Measurements from ENCODE around the gene CIRBP. TPM values are rescaled to one million over a fixed set of nuclear protein-coding genes. Genes with fewer than 3 reads are reported as not detected.

CIRBP gene
- total RNA-seq, 1 donor, result 245 TPM

- no peak for DNase-seq (ENCODE audit: low read depth)
- no peak for TF ChIP-seq CTCF (IDR thresholded peaks at IDR 0.05; ENCODE audit: insufficient read depth, low read length)
- no peak overlapping the region for H3K4me3 ChIP-seq (ENCODE audit: low read depth, low read length)
These were observed 52.4 kb downstream of the CIRBP start for GRCh38 chr19:1321539-1321938.

- DNase-seq (ENCODE audit: low read depth), result no peak
- H3K4me3 ChIP-seq (ENCODE audit: low read depth, low read length), result no peak overlapping the region
- TF ChIP-seq CTCF (IDR thresholded peaks at IDR 0.05; ENCODE audit: insufficient read depth, low read length), result no peak
These were observed 53.3 kb downstream of the CIRBP start for GRCh38 chr19:1322198-1322981.

GRCh38 chr19:1324249-1324805, 55.2 kb downstream of the CIRBP start:
- TF ChIP-seq CTCF (IDR thresholded peaks at IDR 0.05; ENCODE audit: insufficient read depth, low read length), result no peak
- no peak for DNase-seq (ENCODE audit: low read depth)
- no peak overlapping the region for H3K4me3 ChIP-seq (ENCODE audit: low read depth, low read length)

Other genes with a start within 250 kb of the CIRBP start
- gene TMEM259, start 248.2 kb upstream of the CIRBP start, total RNA-seq (ENCODE audit: low replicate concordance), result 44.7 and 49.9 TPM in 2 replicates
- not detected in 2 replicates for gene RNU6-2, start 247.8 kb upstream of the CIRBP start, total RNA-seq (ENCODE audit: low replicate concordance)
- 96.0 and 101 TPM in 2 replicates for gene CNN2, start 242.7 kb upstream of the CIRBP start, total RNA-seq (ENCODE audit: low replicate concordance)
- gene ABCA7, start 229.2 kb upstream of the CIRBP start, total RNA-seq (ENCODE audit: low replicate concordance), result 3.5 and 21.6 TPM in 2 replicates
- gene ARHGAP45, start 202.2 kb upstream of the CIRBP start, total RNA-seq (ENCODE audit: low replicate concordance), result 0.18 TPM in 1 of 2 replicates, not detected in the other
- 27.7 and 91.2 TPM in 2 replicates for gene POLR2E, start 174.0 kb upstream of the CIRBP start, total RNA-seq (ENCODE audit: low replicate concordance)
- 156 and 288 TPM in 2 replicates for gene GPX4, start 165.3 kb upstream of the CIRBP start, total RNA-seq (ENCODE audit: low replicate concordance)
- gene SBNO2, start 95.1 kb upstream of the CIRBP start, total RNA-seq (ENCODE audit: low replicate concordance), result 18.5 and 41.2 TPM in 2 replicates
- gene STK11, start 63.6 kb upstream of the CIRBP start, total RNA-seq (ENCODE audit: low replicate concordance), result 54.1 and 84.1 TPM in 2 replicates
- gene CBARP, start 31.3 kb upstream of the CIRBP start, total RNA-seq (ENCODE audit: low replicate concordance), result 2.3 and 3.1 TPM in 2 replicates
- gene ATP5F1D, start 27.6 kb upstream of the CIRBP start, total RNA-seq (ENCODE audit: low replicate concordance), result 15.7 and 55.6 TPM in 2 replicates
- 23.2 and 32.5 TPM in 2 replicates for gene MIDN, start 20.7 kb upstream of the CIRBP start, total RNA-seq (ENCODE audit: low replicate concordance)
- gene FAM174C, start 6.2 kb downstream of the CIRBP start, total RNA-seq (ENCODE audit: low replicate concordance), result 25.2 and 123 TPM in 2 replicates
- gene EFNA2, start 16.5 kb downstream of the CIRBP start, total RNA-seq (ENCODE audit: low replicate concordance), result not detected in 2 replicates
- gene NDUFS7, start 114.6 kb downstream of the CIRBP start, total RNA-seq (ENCODE audit: low replicate concordance), result 14.6 and 40.7 TPM in 2 replicates
- 8.8 and 40.6 TPM in 2 replicates for gene GAMT, start 132.2 kb downstream of the CIRBP start, total RNA-seq (ENCODE audit: low replicate concordance)
- gene DAZAP1, start 138.3 kb downstream of the CIRBP start, total RNA-seq (ENCODE audit: low replicate concordance), result 17.3 and 43.8 TPM in 2 replicates
- gene RPS15, start 169.1 kb downstream of the CIRBP start, total RNA-seq (ENCODE audit: low replicate concordance), result 567 and 712 TPM in 2 replicates
- 0.27 and 0.57 TPM in 2 replicates for gene APC2, start 180.8 kb downstream of the CIRBP start, total RNA-seq (ENCODE audit: low replicate concordance)
- gene C19orf25, start 209.9 kb downstream of the CIRBP start, total RNA-seq (ENCODE audit: low replicate concordance), result 13.2 and 26.8 TPM in 2 replicates
- 0.25 and 2.2 TPM in 2 replicates for gene PCSK4, start 221.0 kb downstream of the CIRBP start, total RNA-seq (ENCODE audit: low replicate concordance)
- gene REEP6, start 221.8 kb downstream of the CIRBP start, total RNA-seq (ENCODE audit: low replicate concordance), result 0.65 and 2.8 TPM in 2 replicates
- gene ADAMTSL5, start 243.7 kb downstream of the CIRBP start, total RNA-seq (ENCODE audit: low replicate concordance), result 1.2 and 4.2 TPM in 2 replicates

All from fibroblast of the aortic adventitia (primary cell).